Heart right ventricle (tissue), 16 donors: ENCODE measurements around the gene CHN2. TPM values are rescaled to one million over a fixed set of nuclear protein-coding genes. Genes with fewer than 3 reads are reported as not detected.
A peak's percentile ranks its signal among the peaks of the same experiment; 100 is the strongest.

Experiments
- ATAC-seq, 8 donors: fragments of 200-7000 bp; cut with Tn5 transposase; one replicate each; pipeline ENCODE4 v1.9.1; 2020; ENCODE audit warnings: mild to moderate bottlenecking in 8 of 8, moderate library complexity in 8 of 8, moderate number of reproducible peaks in 1 of 8
- DNase-seq, 2 donors: peaks; one replicate each; pipeline ENCODE4 v3.0.0-alpha.2; 2020
- H3K27ac ChIP-seq, 10 donors: fragments of 200-600 bp; sonication (generic) in 2 of 10; one replicate each; pipeline versions ENCODE4 v1.5.0 to v1.8.0; 2020 to 2022; ENCODE audit warnings: mild to moderate bottlenecking in 3 of 10
- H3K27me3 ChIP-seq, 7 donors: fragments of 200-600 bp; one replicate each; pipeline ENCODE4 v1.8.0; 2021 to 2022; ENCODE audit warnings: mild to moderate bottlenecking in 2 of 7
- H3K36me3 ChIP-seq, 9 donors: fragments of 200-600 bp; sonication (generic) in 1 of 9; one replicate each; pipeline versions ENCODE4 v1.5.0 to v1.8.0; 2020 to 2022; ENCODE audit warnings: mild to moderate bottlenecking in 2 of 9
- H3K4me1 ChIP-seq, 9 donors: fragments of 200-600 bp; sonication (generic) in 1 of 9; one replicate each; pipeline versions ENCODE4 v1.5.0 to v1.8.0; 2020 to 2022; ENCODE audit warnings: mild to moderate bottlenecking in 4 of 9
- H3K4me3 ChIP-seq, 10 donors: fragments of 200-600 bp; sonication (generic) in 2 of 10; one replicate each; pipeline versions ENCODE4 v1.5.0 to v1.8.0; 2020 to 2022; ENCODE audit warnings: mild to moderate bottlenecking in 7 of 10, moderate library complexity in 2 of 10
- H3K9me3 ChIP-seq, 11 donors: fragments of 200-600 bp in 10 of 11; sonication (generic) in 2 of 11; one replicate each; pipeline versions ENCODE4 v1.5.0 to v1.8.0; 2013 to 2022; ENCODE audit warnings: mild to moderate bottlenecking in 2 of 11, control low read depth in 1 of 11, moderate library complexity in 1 of 11
- CTCF ChIP-seq, 9 donors: fragments of 200-600 bp; sonication (generic) in 2 of 9; IDR thresholded peaks; one replicate each; pipeline versions ENCODE4 v1.5.0 to v1.8.0; 2021 to 2022; ENCODE audit warnings: antibody characterized with exemption in 9 of 9, mild to moderate bottlenecking in 5 of 9, moderate library complexity in 1 of 9
- WGBS, 2 donors: extraction: QIAGEN DNeasy Blood & Tissue Kit; methylation state at CpG; one replicate each; pipeline ENCODE4 v1.1.7; 2013; ENCODE audit warnings: inconsistent platforms in 1 of 2; 5-methylcytosine and 5-hydroxymethylcytosine counted together
- intact Hi-C, 10 donors: fragments of 100-400 bp; cut with DNase I; formaldehyde crosslinking; loops; one replicate each; pipeline versions ENCODE4 v1.11.1 to v1.14.2; 2022
- polyA plus RNA-seq, 2 donors: library from polyadenylated mRNA; stranded (reverse); fragments of 200-250 nt; gene quantifications; one replicate each; pipeline ENCODE4 v1.2.3, GENCODE V29; 2013
- total RNA-seq, 10 donors: library from RNA; stranded (reverse); fragmentation: NEBNext Ultra II Directional in 3 of 10; extraction: Animal tissue kit (Norgen Biotek cat#: 25700) in 3 of 10; gene quantifications; one replicate each; pipeline versions ENCODE4 v1.2.1 to v1.2.4, GENCODE V29; 2021 to 2023
- donor health status: Arrhythmogenic right ventricular cardiomyopathy.
- donor health status: ischemic (EF 13 %, LVEDD 7.1; RV severe dilation, severe dysfunction).
- donor health status: healthy with polysubstance abuse.
- donor health status: DM: no; HTN: yes; CAD: no.
- donor health status: DM: no; HTN: no; CAD: no.
- donor health status: ischemic (EF 25% LVEDD 6.9; RV normal size, moderate dysfunction).
- donor health status: ischemic (EF 25% LVEDD 5.7; RV mildly dilated, moderate dysfunction).
- donor health status: healthy.
- donor health status: DM: yes; HTN: yes; CAD: no.
- donor health status: Ischemic cardiomyopathy.
- donor health status: ischemic (EF 35%, LVEDD 5.7; RV mildly dilated, moderate dysfunction).
- donor health status: nonischemic (EF 11% LVEDD 7.7; RV severe dilation, severe dysfunction).
- donor health status: DM: yes; HTN: yes; CAD: no.
- donor health status: PGD.
- donor health status: ischemic (EF 29% LVEDD 5.4; RV normal size, mild dysfunction).
- donor health status: nonischemic (EF 23%, LVEDD 6.1; RV moderate dilation, normal function).

CHN2 gene
- total and polyA plus RNA-seq, 12 donors: 5.9 to 54.9 (median 22.6) TPM

GRCh38 chr7:29364661-29365060, 170.1 kb downstream of the CHN2 start:
- TF ChIP-seq CTCF (IDR thresholded peaks at IDR 0.05): no peak
- Histone ChIP-seq H3K27ac (no peak overlapping the region), H3K4me1 (peaks cover 0 to 15% (median 0%) of the 10 kb centered on the region in 9 donors), H3K9me3 (no peaks in the 10 kb centered on the region), H3K27me3 (no peaks in the 10 kb centered on the region), H3K4me3 (no peak overlapping the region), H3K36me3 (peaks cover 0 to 3% (median 0%) of the 10 kb centered on the region in 9 donors)
- intact Hi-C loops: no loop called here
- WGBS, 2 donors: 90% methylated on average over 1 of the region's 1 CpG
- DNase-seq (no peak), ATAC-seq (no peak)

GRCh38 chr7:29365423-29365822, 170.8 kb downstream of the CHN2 start:
- Histone ChIP-seq H3K4me3 (no peak overlapping the region), H3K9me3 (no peaks in the 10 kb centered on the region), H3K27me3 (no peaks in the 10 kb centered on the region), H3K27ac (no peak overlapping the region), H3K4me1 (peaks cover 0 to 21% (median 0%) of the 10 kb centered on the region in 9 donors), H3K36me3 (no peaks in the 10 kb centered on the region)
- no peak for TF ChIP-seq CTCF (IDR thresholded peaks at IDR 0.05)
- no peak for DNase-seq
- intact Hi-C loops: no loop called here
- ATAC-seq: no peak
- WGBS, 2 donors: 92 to 97% methylated on average over 1 of the region's 1 CpG

GRCh38 chr7:29367784-29368183, 173.2 kb downstream of the CHN2 start:
- ATAC-seq: no peak
- H3K36me3 ChIP-seq: peaks cover 0 to 9% (median 0%) of the 10 kb centered on the region in 9 donors
- intact Hi-C loops: no loop called here
- H3K27ac ChIP-seq: no peak overlapping the region
- peaks cover 0 to 26% (median 0%) of the 10 kb centered on the region in 9 donors for H3K4me1 ChIP-seq
- H3K4me3 ChIP-seq: no peak overlapping the region
- no peak for TF ChIP-seq CTCF (IDR thresholded peaks at IDR 0.05)
- H3K27me3 ChIP-seq: no peaks in the 10 kb centered on the region
- no peaks in the 10 kb centered on the region for H3K9me3 ChIP-seq
- 38 to 48% methylated on average over 3 of the region's 3 CpGs for WGBS, 2 donors
- DNase-seq: no peak

- ATAC-seq (no peak), DNase-seq (no peak)
- H3K27me3 ChIP-seq: no peaks in the 10 kb centered on the region
- 92 to 94% methylated on average over 8 of the region's 8 CpGs for WGBS, 2 donors
- no peak for TF ChIP-seq CTCF (IDR thresholded peaks at IDR 0.05)
- H3K4me1 ChIP-seq: peaks cover 0 to 26% (median 0%) of the 10 kb centered on the region in 9 donors
- peaks cover 0 to 9% (median 0%) of the 10 kb centered on the region in 9 donors for H3K36me3 ChIP-seq
- intact Hi-C loops: no loop called here
- H3K27ac ChIP-seq: peak overlapping the region in 1 of 10 donors; percentile 14
- no peaks in the 10 kb centered on the region for H3K9me3 ChIP-seq
- no peak overlapping the region for H3K4me3 ChIP-seq
Observed at GRCh38 chr7:29369909-29370488, 175.4 kb downstream of the CHN2 start.
